Non-pigmented ciliary epithelial cell (primary cell): ENCODE data around the gene PHC2.
A peak's percentile ranks its signal among the peaks of the same experiment; 100 is the strongest.

Experiments used
- DNase-seq: peaks from one replicate; pipeline ENCODE4 v3.0.0-alpha.2; 2010; ENCODE audit warnings: low read depth

PHC2 gene

GRCh38 chr1:33330361-33330890, 100.5 kb downstream of the PHC2 start:
- no peak for DNase-seq

- DNase-seq = no peak
Observed at GRCh38 chr1:33329600-33330305, 101.1 kb downstream of the PHC2 start.

GRCh38 chr1:33328817-33329216, 102.1 kb downstream of the PHC2 start:
- DNase-seq = no peak

DNA sequence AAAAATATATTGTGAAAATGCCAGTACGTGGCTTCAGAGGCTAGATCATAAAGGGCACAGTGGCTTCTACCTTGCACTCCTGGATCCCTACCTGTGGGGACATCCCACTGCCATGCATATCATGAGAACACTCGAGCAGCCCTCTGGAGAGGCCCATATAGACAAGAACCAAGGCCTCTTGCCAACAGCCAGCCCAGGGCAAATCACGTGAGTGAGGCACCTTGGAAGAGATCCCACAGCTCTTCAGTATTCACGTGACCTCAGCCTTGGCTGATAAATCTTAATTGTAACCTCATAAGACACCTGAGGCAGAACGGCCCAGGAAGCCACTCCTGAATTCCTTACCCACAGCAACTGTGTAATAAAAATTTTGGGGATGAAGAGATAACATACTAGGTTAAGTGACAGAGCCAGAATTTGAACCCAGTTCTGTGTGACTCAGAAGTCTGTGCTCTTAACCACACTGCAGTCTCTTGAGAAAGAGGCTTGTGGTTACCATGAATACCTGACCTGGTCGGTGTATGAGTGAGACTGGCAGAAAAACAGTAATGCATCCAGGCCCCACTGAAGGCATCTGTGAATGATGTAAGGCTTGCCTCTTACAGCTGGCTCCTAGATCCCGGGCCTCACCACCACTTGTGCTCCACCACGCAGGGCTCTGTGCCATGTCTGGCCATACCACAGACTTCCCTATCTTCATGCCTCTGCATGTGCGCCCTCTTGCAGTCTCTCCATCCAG, 103.1 kb downstream of the PHC2 start:
- peak; percentile 97 for DNase-seq

DNA sequence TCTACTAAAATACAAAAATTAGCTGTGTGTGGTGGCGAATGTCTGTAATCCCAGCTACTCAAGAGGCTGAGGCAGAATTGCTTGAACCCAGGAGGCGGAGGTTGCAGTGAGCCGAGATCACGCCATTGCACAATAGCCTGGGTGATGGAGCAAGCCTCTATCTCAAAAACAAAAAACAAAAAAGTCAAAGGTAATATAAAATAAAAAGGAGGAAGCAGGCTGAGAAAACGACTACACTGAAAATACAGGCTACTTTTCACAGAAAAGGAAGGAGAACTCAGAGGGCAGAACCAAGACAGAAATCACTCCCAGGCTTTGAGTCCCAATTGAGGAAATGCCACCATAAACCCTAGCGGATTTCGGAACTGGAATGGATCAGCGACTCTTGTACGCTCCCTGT, 104.1 kb downstream of the PHC2 start:
- no peak for DNase-seq

GRCh38 chr1:33324677-33325575, 106.0 kb downstream of the PHC2 start:
- no peak for DNase-seq

GRCh38 chr1:33323663-33324477, 107.0 kb downstream of the PHC2 start:
- DNase-seq = no peak

GRCh38 chr1:33322870-33323585, 107.9 kb downstream of the PHC2 start:
- DNase-seq = no peak

- no peak for DNase-seq
Observed at GRCh38 chr1:33322109-33322508, 108.8 kb downstream of the PHC2 start.

DNA sequence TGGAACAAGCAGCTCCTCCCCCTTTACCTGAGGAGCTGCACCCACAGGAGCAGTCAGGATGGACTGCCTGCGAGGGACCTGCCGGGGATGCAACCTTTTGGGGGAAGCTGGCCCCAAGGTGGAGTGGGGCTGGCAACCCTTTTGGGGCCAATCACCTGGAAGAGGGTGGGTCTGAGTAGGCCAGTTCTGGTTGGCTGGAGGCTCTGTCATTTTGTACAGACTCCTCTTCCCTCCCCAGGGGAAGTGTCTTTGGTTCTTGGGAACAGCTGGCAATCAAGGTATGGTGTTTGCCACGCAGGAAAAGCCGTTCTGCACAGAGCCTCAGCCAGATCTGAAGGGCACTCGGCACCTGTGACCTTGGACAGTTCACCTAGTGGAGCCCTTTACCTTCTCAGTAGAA, 109.7 kb downstream of the PHC2 start:
- no peak for DNase-seq

DNA sequence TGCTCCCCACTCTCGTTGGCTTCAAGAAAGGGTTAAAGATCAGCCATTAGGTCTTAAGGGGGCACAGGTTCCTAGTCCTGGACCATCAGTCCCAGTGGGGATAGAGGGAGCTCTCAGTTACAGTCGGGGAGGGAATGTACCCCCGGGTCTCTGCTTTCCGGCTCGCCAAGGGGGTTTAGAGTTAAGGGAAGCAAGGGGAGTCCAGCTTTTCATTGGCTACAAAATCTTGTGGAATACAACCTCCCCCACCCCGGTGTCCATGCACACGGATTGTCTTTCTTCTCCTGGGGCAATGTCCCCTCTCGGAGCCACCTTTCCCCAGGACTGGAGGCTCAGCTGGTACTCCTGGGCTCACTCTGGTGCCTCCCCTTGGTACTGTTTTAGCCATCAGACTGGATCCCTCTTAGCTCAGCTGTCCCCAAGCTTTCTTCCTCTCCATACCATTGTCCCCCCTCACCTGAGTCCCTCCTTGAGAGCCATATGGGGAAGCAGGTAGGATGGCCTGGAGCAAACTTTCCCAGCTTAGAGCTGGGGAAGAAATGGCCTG, 110.2 kb downstream of the PHC2 start, which contains the start of gene A3GALT2:
Gene A3GALT2 (minus strand): TSS at position 480 of the 547 bp plus-strand sequence. CDS start 0 bp downstream, at position 480.
- no peak for DNase-seq

- DNase-seq = no peak
Observed at GRCh38 chr1:33319949-33320618, 110.8 kb downstream of the PHC2 start.

DNA sequence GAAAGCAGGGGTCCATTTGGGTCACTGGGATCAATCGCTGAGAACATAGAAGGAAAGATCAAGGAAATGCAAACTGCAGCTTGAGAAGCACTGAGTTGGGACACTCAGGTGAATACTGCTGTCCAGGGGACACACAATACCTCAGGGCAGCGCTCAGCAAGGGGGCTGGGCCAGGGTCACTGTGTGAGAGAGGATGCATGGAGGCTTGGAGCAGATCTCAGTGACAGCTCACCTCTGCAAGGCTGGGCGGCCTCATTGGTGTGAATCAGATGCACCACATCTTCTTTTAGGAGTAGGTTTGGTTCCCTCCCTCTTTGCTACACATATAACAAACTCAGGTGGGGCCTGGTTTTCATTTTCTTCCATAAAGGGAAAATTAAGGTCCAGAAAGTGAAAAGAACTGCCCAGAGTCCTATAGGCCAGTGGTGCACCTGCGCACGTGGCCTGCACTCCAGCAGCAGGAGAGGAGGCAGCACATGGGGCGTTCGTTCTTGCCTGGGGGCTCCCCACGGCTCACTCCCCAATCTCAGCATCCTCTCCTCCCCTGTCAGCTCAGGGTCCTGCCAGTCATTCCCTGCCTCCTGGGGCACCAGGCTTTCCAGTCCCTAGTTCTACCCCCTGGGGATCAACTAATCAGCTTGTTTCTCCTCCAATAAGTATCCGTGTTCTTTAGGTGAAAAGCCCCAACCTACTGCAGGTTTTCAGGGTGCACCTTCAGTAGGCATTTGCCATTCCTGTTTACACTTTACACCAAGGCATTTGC, 111.5 kb downstream of the PHC2 start:
- no peak for DNase-seq

DNA sequence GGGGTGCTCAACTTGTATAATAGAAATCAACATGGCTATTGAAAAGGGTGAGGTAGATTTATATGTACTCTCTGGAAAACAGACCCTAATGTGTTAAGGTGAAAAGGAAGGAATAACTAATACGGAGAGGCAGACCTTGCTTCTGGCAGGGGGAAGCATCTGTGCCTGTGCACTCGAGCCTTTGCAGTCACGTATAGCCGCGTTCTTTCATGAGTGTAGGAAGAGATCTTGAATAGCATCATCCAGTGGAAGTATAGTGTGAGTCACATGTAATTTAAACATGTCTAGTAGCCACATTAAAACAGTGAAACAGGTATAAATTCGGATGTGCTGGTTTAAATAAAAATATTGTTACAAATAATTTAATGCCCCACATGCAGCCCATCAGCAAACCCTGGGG, 112.9 kb downstream of the PHC2 start:
- DNase-seq = no peak

- DNase-seq = no peak
Observed at GRCh38 chr1:33317354-33317753, 113.5 kb downstream of the PHC2 start.

DNA sequence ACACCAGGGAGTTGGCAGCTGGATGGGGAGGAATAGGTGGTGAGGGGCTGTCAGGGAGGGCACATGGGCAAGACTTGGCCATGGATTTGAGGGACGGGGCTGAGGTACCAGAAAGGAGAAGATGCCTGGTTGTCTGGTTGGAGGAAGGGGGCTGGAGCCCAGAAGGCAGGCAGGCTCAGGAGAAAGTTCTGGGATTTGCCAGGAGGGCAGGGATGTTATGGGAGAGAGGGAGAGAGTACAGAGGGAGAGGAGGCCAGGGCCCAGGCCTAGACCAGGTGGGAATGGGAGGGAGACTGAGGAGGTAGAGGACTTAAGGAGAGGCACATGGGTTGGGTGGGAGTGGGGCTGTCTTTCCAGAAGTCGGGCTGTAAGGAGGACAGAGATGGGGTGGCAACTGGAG, 114.3 kb downstream of the PHC2 start:
- DNase-seq = no peak

GRCh38 chr1:33314416-33314815, 116.5 kb downstream of the PHC2 start:
- no peak for DNase-seq

DNA sequence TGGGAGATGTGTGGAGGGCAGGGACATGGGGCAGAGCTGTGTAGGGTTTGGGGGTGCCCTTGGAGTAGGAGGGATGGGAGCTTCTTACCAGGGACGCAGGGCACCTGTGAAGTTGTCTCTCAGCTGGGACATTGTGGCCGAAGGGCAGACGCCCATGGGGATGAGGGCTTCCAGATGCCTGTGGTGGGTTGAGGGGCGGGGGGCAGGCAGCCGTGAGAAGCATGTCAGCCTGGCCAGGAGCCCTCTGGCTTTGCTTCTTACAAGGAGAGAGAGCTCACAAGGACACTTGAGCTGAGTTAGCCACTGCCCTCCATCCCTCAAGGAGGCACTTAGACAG, 118.5 kb downstream of the PHC2 start:
- no peak for DNase-seq

GRCh38 chr1:33311706-33312412, 119.0 kb downstream of the PHC2 start:
- no peak for DNase-seq
